Keratinocyte (primary cell): ENCODE data around the gene EPS8L2. TPM values are rescaled to one million over a fixed set of nuclear protein-coding genes. Genes with fewer than 3 reads are reported as not detected.

Experiments
- DNase-seq: peaks from one replicate; pipeline ENCODE4 v3.0.0-alpha.2; 2011; ENCODE audit warnings: low read depth, missing footprints, low spot score
- FAIRE-seq: peaks from 2 replicates; lab custom pipeline; 2011; peaks lifted over from hg19 to GRCh38; lab: Jason Lieb, UNC
- H2AFZ ChIP-seq: 2 replicates; pipeline ENCODE4 v1.6.0; 2012; ENCODE audit warnings: low read length, control low read depth, inconsistent platforms; ENCODE audit not compliant: control insufficient read depth
- H3K27ac ChIP-seq: 2 replicates; pipeline ENCODE4 v1.5.1; 2011; ENCODE audit warnings: low read length; ENCODE audit not compliant: control insufficient read depth, insufficient read depth
- H3K27me3 ChIP-seq: 3 replicates; pipeline ENCODE4 v1.6.0; 2011; ENCODE audit warnings: low read length; ENCODE audit not compliant: control insufficient read depth, insufficient read depth; ENCODE audit errors: extremely low read depth
- H3K36me3 ChIP-seq, 2 experiments: 2 replicates in 1 of 2; 3 replicates in 1 of 2; pipeline ENCODE4 v1.5.1; 2011; ENCODE audit warnings: low read length in 2 of 2, mild to moderate bottlenecking in 1 of 2; ENCODE audit not compliant: control insufficient read depth in 2 of 2, insufficient read depth in 2 of 2; ENCODE audit errors: extremely low read depth in 1 of 2
- H3K4me1 ChIP-seq: 3 replicates; pipeline ENCODE4 v1.5.1; 2011; ENCODE audit warnings: low read length; ENCODE audit not compliant: control insufficient read depth, insufficient read depth; ENCODE audit errors: extremely low read depth
- H3K4me2 ChIP-seq: 3 replicates; pipeline ENCODE4 v1.6.0; 2011; ENCODE audit warnings: low read depth, low read length; ENCODE audit not compliant: control insufficient read depth, insufficient read depth; ENCODE audit errors: extremely low read depth
- H3K4me3 ChIP-seq, 3 experiments: fragments of 200-600 bp in 1 of 3; sonication (generic) in 1 of 3; 2 replicates in 2 of 3; 3 replicates in 1 of 3; pipeline ENCODE4 v1.5.1; 2011 to 2016; ENCODE audit warnings: low read length in 3 of 3, mild to moderate bottlenecking in 3 of 3, control low read depth in 2 of 3, inconsistent platforms in 1 of 3, low read depth in 1 of 3, mixed read lengths in 1 of 3, mixed run types in 1 of 3, moderate library complexity in 1 of 3; ENCODE audit not compliant: control insufficient read depth in 2 of 3, insufficient read depth in 2 of 3; ENCODE audit errors: extremely low read depth in 1 of 3
- H3K79me2 ChIP-seq: 2 replicates; pipeline ENCODE4 v1.6.0; 2012; ENCODE audit warnings: low read length; ENCODE audit not compliant: control insufficient read depth, insufficient read depth
- H3K9ac ChIP-seq: 3 replicates; pipeline ENCODE4 v1.6.0; 2011; ENCODE audit warnings: low read length; ENCODE audit not compliant: control insufficient read depth, insufficient read depth; ENCODE audit errors: extremely low read depth
- H3K9me1 ChIP-seq: 3 replicates; pipeline ENCODE4 v1.6.0; 2011; ENCODE audit warnings: low read length; ENCODE audit not compliant: control insufficient read depth, insufficient read depth; ENCODE audit errors: extremely low read depth
- H3K9me3 ChIP-seq: 2 replicates; pipeline ENCODE4 v1.5.1; 2012; ENCODE audit warnings: low read depth, low read length; ENCODE audit not compliant: control insufficient read depth
- H4K20me1 ChIP-seq: 3 replicates; pipeline ENCODE4 v1.6.0; 2011; ENCODE audit warnings: low read length; ENCODE audit not compliant: control insufficient read depth, insufficient read depth; ENCODE audit errors: extremely low read depth
- EZH2 ChIP-seq: IDR thresholded peaks from one replicate; pipeline ENCODE4 v1.6.1; 2012; ENCODE audit warnings: inconsistent platforms, mild to moderate bottlenecking, low read length, moderate library complexity
- dilution Hi-C: fragments of 300-500 bp; cut with MboI; formaldehyde crosslinking; loops from one replicate; pipeline ENCODE4 v1.7.0; 2020; ENCODE audit warnings: low sequenced_read_pairs; ENCODE audit not compliant: extremely low pct_ligation_motif_present
- polyA plus RNA-seq, 5 experiments: library from polyadenylated mRNA; depleted of rRNA in 3 of 5; stranded (reverse) in 3 of 5; stranded (forward) in 1 of 5; unstranded in 1 of 5; fragments of >200 nt; gene quantifications; 1 replicate in 1 of 5; 2 replicates in 3 of 5; 3 replicates in 1 of 5; pipeline versions ENCODE4 v1.2.1 to v1.2.3, GENCODE V29; 2011 to 2012; ENCODE audit warnings: missing spikeins in 2 of 5, low read depth in 1 of 5, low replicate concordance in 1 of 5
- TF ChIP-seq, protein P1 (sequence below), 3 experiments: IDR thresholded peaks in 1 of 3; conservative IDR thresholded peaks in 1 of 3; optimal IDR thresholded peaks in 1 of 3; 2 replicates in 2 of 3; 3 replicates in 1 of 3; pipeline versions ENCODE3 to v1.5.1; 2011; ENCODE audit warnings: low read length in 3 of 3, mild to moderate bottlenecking in 3 of 3, moderate library complexity in 2 of 3, control low read depth in 1 of 3, inconsistent platforms in 1 of 3; ENCODE audit not compliant: insufficient read depth in 2 of 3; ENCODE audit errors: extremely low read depth in 1 of 3

The EPS8L2 gene
- polyA plus RNA-seq, 1 donor (not counting 4 experiments of a cell fraction or from before 2014, with no cell fraction given) = 114 TPM

DNA sequence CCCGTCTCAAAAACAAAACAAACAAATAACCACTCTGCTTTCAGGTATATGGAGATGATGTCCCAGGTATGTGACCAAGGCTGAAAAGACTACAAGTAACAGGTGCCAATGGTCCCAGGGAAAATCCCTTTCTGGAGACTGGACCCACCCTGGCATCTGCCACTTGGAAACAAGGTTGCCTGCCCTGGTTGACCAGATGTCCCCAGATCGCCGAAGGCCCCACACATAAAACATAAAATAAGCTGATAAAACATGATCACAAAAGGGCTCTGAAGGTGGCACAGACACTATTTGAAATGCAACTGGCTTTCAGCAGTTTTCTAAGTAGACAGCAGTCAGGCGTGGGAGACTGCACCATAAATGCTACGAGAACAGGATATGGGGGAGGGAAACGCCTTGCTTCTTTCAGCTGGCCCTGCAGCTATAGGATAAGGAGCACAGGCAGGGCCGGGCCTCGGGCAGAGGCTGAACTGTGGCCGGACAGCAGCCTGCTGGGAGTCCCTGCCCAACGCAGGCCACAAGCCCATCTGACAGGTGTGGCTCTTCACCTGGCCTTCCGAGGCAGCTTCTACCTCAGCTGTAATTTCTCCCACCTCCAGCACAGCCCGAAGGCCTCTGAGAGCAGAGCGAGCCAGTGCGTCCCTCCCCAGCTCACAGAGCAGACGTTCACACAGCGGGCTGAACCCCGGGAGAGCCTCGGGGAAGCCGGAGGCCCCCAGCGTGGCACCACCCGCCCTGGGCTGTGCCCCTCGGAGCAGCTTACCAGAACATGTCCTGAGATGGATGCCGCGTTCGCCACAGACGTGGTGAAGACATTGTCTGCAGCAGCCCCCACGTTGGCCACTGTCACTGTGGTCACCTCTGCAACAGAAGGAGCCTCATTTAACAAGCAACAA, 15.0 kb upstream of the EPS8L2 start:
- DNase-seq = no peak
- Histone ChIP-seq H3K4me1 (peaks cover 22% of the 10 kb centered on the region), H3K9ac (no peak overlapping the region), H3K4me3 (no peak overlapping the region), H2AFZ (no peak overlapping the region), H3K9me3 (no peaks in the 10 kb centered on the region), H3K27me3 (no peaks in the 10 kb centered on the region), H3K9me1 (no peaks in the 10 kb centered on the region), H3K4me2 (no peak overlapping the region), H3K27ac (no peak overlapping the region), H4K20me1 (no peaks in the 10 kb centered on the region), H3K79me2 (peaks cover 19% of the 10 kb centered on the region), H3K36me3 (peaks cover 16 to 28% of the 10 kb centered on the region in 2 experiments)
- no peak for FAIRE-seq
- dilution Hi-C loops = no loop called here
- TF ChIP-seq, protein P1, sequence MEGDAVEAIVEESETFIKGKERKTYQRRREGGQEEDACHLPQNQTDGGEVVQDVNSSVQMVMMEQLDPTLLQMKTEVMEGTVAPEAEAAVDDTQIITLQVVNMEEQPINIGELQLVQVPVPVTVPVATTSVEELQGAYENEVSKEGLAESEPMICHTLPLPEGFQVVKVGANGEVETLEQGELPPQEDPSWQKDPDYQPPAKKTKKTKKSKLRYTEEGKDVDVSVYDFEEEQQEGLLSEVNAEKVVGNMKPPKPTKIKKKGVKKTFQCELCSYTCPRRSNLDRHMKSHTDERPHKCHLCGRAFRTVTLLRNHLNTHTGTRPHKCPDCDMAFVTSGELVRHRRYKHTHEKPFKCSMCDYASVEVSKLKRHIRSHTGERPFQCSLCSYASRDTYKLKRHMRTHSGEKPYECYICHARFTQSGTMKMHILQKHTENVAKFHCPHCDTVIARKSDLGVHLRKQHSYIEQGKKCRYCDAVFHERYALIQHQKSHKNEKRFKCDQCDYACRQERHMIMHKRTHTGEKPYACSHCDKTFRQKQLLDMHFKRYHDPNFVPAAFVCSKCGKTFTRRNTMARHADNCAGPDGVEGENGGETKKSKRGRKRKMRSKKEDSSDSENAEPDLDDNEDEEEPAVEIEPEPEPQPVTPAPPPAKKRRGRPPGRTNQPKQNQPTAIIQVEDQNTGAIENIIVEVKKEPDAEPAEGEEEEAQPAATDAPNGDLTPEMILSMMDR (optimal IDR thresholded peaks at IDR 0.05 in 1 of 3, IDR thresholded peaks at IDR 0.05 in 1 of 3, conservative IDR thresholded peaks at IDR 0.05 in 1 of 3; ENCODE audit: extremely low read depth in 1 of 3, insufficient read depth in 2 of 3, low read length in 3 of 3) = no peak
- no peak for TF ChIP-seq EZH2

- Histone ChIP-seq H3K79me2 (peaks cover 25% of the 10 kb centered on the region), H3K4me2 (no peak overlapping the region), H3K9me3 (no peaks in the 10 kb centered on the region), H4K20me1 (no peaks in the 10 kb centered on the region), H3K9ac (no peak overlapping the region), H3K36me3 (peaks cover 12 to 22% of the 10 kb centered on the region in 2 experiments), H3K4me3 (no peak overlapping the region), H2AFZ (no peak overlapping the region), H3K27ac (no peak overlapping the region), H3K4me1 (peaks cover 28% of the 10 kb centered on the region), H3K9me1 (no peaks in the 10 kb centered on the region), H3K27me3 (no peaks in the 10 kb centered on the region)
- dilution Hi-C loops = no loop called here
- FAIRE-seq (no peak), DNase-seq (no peak)
- TF ChIP-seq, protein P1 (optimal IDR thresholded peaks at IDR 0.05 in 1 of 3, IDR thresholded peaks at IDR 0.05 in 1 of 3, conservative IDR thresholded peaks at IDR 0.05 in 1 of 3; ENCODE audit: extremely low read depth in 1 of 3, insufficient read depth in 2 of 3, low read length in 3 of 3) = no peak
- TF ChIP-seq EZH2 = no peak
These were observed 14.1 kb upstream of the EPS8L2 start for GRCh38 chr11:691710-692590.
